Measurements from ENCODE around the gene SRPK1. TPM values are rescaled to one million over a fixed set of nuclear protein-coding genes. Genes with fewer than 3 reads are reported as not detected.

The SRPK1 gene
- total and polyA plus RNA-seq, 2 of the 13 experiments (the other 11 are each of a cell fraction or from before 2014, with no cell fraction given) = 56.4 to 142 TPM

DNA sequence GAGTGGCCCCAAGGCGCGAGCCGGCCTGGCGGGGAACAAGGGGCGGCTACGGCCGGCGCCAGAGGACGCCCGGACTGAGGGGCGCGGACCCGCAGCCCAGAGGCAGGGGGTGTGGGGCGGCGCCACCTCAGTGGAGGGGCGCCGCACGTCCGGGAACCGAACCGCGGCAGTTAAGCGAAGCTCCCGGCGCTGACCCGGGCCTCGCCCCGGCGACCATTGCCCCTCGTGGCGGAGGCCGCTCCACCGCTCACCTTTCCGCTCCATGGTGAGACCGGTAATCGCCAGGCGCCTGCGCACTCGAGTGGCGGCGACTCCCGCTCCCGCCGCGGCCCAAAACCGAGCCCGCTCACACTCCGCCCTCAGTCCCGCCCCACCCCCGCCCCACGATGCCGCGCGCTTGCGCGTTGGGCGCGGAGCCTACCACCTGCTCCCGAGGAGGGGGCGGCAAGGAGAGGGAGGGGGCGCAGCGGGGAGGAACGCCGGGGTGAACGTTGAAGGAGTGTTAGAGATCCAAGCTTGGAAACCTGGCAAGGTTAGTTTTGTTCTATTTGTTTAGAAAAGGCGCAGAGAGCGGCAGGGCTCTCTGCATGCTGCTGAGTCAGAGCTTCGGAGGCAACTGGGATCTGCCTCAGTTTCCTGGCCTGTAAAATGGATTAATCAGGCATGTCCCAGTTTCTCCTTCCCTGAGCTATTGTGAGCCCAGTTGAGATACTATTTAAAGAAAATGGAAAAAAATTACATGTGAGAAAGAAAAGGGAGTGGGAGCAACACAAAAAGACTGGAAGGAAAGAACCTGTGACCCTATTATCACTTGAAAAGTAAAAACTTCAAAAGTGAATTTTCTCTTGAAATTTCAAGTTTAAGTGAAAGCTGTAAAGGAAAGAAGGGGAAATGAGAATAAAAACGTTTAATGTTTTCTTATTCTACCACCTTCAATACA lies at the start of gene SRPK1 (continued):
- TF ChIP-seq, protein P1, sequence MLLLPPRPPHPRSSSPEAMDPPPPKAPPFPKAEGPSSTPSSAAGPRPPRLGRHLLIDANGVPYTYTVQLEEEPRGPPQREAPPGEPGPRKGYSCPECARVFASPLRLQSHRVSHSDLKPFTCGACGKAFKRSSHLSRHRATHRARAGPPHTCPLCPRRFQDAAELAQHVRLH (CRISPR knock-in tag; IDR thresholded peaks at IDR 0.05; ENCODE audit: borderline replicate concordance, low read depth) = peak; percentile 93
- TF ChIP-seq, protein P2, sequence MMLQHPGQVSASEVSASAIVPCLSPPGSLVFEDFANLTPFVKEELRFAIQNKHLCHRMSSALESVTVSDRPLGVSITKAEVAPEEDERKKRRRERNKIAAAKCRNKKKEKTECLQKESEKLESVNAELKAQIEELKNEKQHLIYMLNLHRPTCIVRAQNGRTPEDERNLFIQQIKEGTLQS (CRISPR knock-in tag; IDR thresholded peaks at IDR 0.05) = peak; percentile 37; the same call in 1 of the 2 replicates
- TF ChIP-seq RFX3 (CRISPR knock-in tag; IDR thresholded peaks at IDR 0.05) = no peak
- peak; percentile 52 for TF ChIP-seq ZNF547 (CRISPR knock-in tag; IDR thresholded peaks at IDR 0.05)
- TF ChIP-seq ZNF225 (CRISPR knock-in tag; IDR thresholded peaks at IDR 0.05) = peak; percentile 88
- TF ChIP-seq ZNF879 (CRISPR knock-in tag; IDR thresholded peaks at IDR 0.05) = peak; percentile 93; the same call in 1 of the 2 replicates
- TF ChIP-seq, protein P3, sequence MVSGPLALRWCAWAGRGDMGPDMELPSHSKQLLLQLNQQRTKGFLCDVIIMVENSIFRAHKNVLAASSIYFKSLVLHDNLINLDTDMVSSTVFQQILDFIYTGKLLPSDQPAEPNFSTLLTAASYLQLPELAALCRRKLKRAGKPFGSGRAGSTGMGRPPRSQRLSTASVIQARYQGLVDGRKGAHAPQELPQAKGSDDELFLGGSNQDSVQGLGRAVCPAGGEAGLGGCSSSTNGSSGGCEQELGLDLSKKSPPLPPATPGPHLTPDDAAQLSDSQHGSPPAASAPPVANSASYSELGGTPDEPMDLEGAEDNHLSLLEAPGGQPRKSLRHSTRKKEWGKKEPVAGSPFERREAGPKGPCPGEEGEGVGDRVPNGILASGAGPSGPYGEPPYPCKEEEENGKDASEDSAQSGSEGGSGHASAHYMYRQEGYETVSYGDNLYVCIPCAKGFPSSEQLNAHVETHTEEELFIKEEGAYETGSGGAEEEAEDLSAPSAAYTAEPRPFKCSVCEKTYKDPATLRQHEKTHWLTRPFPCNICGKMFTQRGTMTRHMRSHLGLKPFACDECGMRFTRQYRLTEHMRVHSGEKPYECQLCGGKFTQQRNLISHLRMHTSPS (CRISPR knock-in tag; IDR thresholded peaks at IDR 0.05; ENCODE audit: low read depth) = 0 out of 2 replicates have a peak, but pooled peaks have one; percentile 18
- peak; percentile 93 for TF ChIP-seq ZNF232 (CRISPR knock-in tag; IDR thresholded peaks at IDR 0.05; ENCODE audit: borderline replicate concordance)
- peak; percentile 52 for TF ChIP-seq RBM39 (IDR thresholded peaks at IDR 0.05; ENCODE audit: low read depth, low read length, poor library complexity, severe bottlenecking)
- TF ChIP-seq, protein P4, sequence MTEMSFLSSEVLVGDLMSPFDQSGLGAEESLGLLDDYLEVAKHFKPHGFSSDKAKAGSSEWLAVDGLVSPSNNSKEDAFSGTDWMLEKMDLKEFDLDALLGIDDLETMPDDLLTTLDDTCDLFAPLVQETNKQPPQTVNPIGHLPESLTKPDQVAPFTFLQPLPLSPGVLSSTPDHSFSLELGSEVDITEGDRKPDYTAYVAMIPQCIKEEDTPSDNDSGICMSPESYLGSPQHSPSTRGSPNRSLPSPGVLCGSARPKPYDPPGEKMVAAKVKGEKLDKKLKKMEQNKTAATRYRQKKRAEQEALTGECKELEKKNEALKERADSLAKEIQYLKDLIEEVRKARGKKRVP (CRISPR knock-in tag; IDR thresholded peaks at IDR 0.05) = peak in 1 of 2 experiments; percentile 76; a peak in 2 of 4 replicates
- TF ChIP-seq, protein P5, sequence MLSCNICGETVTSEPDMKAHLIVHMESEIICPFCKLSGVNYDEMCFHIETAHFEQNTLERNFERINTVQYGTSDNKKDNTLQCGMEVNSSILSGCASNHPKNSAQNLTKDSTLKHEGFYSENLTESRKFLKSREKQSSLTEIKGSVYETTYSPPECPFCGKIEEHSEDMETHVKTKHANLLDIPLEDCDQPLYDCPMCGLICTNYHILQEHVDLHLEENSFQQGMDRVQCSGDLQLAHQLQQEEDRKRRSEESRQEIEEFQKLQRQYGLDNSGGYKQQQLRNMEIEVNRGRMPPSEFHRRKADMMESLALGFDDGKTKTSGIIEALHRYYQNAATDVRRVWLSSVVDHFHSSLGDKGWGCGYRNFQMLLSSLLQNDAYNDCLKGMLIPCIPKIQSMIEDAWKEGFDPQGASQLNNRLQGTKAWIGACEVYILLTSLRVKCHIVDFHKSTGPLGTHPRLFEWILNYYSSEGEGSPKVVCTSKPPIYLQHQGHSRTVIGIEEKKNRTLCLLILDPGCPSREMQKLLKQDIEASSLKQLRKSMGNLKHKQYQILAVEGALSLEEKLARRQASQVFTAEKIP (CRISPR knock-in tag; IDR thresholded peaks at IDR 0.05; ENCODE audit: borderline replicate concordance) = no peak
- TF ChIP-seq ARNT (IDR thresholded peaks at IDR 0.05) = no peak
- TF ChIP-seq, protein P6, sequence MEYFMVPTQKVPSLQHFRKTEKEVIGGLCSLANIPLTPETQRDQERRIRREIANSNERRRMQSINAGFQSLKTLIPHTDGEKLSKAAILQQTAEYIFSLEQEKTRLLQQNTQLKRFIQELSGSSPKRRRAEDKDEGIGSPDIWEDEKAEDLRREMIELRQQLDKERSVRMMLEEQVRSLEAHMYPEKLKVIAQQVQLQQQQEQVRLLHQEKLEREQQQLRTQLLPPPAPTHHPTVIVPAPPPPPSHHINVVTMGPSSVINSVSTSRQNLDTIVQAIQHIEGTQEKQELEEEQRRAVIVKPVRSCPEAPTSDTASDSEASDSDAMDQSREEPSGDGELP (IDR thresholded peaks at IDR 0.05; ENCODE audit: borderline replicate concordance, low read depth) = peak; percentile 64; the same call in 1 of the 2 replicates
- TF ChIP-seq TBL1XR1 (IDR thresholded peaks at IDR 0.05; ENCODE audit: borderline replicate concordance, low read length, partially characterized antibody) = no peak
- TF ChIP-seq, protein P7, sequence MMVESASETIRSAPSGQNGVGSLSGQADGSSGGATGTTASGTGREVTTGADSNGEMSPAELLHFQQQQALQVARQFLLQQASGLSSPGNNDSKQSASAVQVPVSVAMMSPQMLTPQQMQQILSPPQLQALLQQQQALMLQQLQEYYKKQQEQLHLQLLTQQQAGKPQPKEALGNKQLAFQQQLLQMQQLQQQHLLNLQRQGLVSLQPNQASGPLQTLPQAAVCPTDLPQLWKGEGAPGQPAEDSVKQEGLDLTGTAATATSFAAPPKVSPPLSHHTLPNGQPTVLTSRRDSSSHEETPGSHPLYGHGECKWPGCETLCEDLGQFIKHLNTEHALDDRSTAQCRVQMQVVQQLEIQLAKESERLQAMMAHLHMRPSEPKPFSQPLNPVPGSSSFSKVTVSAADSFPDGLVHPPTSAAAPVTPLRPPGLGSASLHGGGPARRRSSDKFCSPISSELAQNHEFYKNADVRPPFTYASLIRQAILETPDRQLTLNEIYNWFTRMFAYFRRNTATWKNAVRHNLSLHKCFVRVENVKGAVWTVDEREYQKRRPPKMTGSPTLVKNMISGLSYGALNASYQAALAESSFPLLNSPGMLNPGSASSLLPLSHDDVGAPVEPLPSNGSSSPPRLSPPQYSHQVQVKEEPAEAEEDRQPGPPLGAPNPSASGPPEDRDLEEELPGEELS (CRISPR knock-in tag; IDR thresholded peaks at IDR 0.05) = peak; percentile 34; the same call in 1 of the 2 replicates
- no peak for TF ChIP-seq CENPX (CRISPR knock-in tag; IDR thresholded peaks at IDR 0.05)
- TF ChIP-seq HMG20B (CRISPR knock-in tag; conservative IDR thresholded peaks at IDR 0.05) = no peak

Measured in HepG2 (cell line).